ENCODE measurements around the gene TNFAIP2.

DNA sequence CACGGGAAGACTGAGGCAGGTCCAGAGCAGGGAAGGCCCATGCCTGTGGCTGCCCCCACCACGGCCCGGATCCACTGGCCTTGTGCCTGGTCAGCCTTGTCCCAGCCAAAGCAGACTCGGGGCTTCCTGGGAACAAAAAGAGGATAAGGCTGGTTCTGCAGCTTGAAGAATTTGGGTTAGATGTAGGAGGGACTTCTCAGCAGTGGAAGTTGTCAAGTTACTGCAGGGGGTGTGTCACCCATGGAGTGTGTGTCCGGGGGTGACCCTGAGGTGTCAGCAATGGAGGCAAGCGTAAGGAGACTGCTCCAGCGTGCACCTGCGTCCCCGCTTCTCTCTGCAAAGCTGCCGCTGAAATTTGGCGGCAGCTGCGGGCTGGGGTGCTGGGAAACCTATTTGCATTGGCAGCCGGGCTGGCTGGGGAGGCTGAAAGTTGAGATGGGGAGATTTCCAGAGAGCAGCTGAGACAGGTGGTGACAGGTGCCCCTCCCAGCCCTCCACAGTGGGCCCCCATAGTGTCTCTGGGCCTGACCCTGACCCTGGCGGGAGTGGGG lies 12.5 kb upstream of the TNFAIP2 start:
- TF ChIP-seq ZNF174 (CRISPR knock-in tag; IDR thresholded peaks at IDR 0.05) (no peak), GATA2 (CRISPR knock-in tag; IDR thresholded peaks at IDR 0.05) (no peak), ELF1 (tag; IDR thresholded peaks at IDR 0.05) (no peak), RBM39 (optimal IDR thresholded peaks at IDR 0.05; ENCODE audit: low read depth, low read length) (no peak), TAF1 (IDR thresholded peaks at IDR 0.05; ENCODE audit: control insufficient read depth, extremely low read depth, insufficient read depth, low read length, severe bottlenecking) (no peak), SMARCB1 (IDR thresholded peaks at IDR 0.05; ENCODE audit: insufficient read length, low read depth) (no peak), MXI1 (IDR thresholded peaks at IDR 0.05; ENCODE audit: low read depth, low read length) (no peak), NRF1 (conservative IDR thresholded peaks at IDR 0.05 in 1 of 2, IDR thresholded peaks at IDR 0.05 in 1 of 2) (no peak), SMAD1 (IDR thresholded peaks at IDR 0.05; ENCODE audit: low read depth, low read length, partially characterized antibody) (no peak), ZZZ3 (IDR thresholded peaks at IDR 0.05) (no peak)
- TF ChIP-seq, protein P1, sequence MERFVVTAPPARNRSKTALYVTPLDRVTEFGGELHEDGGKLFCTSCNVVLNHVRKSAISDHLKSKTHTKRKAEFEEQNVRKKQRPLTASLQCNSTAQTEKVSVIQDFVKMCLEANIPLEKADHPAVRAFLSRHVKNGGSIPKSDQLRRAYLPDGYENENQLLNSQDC (CRISPR knock-in tag; IDR thresholded peaks at IDR 0.05) = no peak
- TF ChIP-seq, protein P2, sequence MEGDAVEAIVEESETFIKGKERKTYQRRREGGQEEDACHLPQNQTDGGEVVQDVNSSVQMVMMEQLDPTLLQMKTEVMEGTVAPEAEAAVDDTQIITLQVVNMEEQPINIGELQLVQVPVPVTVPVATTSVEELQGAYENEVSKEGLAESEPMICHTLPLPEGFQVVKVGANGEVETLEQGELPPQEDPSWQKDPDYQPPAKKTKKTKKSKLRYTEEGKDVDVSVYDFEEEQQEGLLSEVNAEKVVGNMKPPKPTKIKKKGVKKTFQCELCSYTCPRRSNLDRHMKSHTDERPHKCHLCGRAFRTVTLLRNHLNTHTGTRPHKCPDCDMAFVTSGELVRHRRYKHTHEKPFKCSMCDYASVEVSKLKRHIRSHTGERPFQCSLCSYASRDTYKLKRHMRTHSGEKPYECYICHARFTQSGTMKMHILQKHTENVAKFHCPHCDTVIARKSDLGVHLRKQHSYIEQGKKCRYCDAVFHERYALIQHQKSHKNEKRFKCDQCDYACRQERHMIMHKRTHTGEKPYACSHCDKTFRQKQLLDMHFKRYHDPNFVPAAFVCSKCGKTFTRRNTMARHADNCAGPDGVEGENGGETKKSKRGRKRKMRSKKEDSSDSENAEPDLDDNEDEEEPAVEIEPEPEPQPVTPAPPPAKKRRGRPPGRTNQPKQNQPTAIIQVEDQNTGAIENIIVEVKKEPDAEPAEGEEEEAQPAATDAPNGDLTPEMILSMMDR (IDR thresholded peaks at IDR 0.05 in 2 of 3, conservative IDR thresholded peaks at IDR 0.05 in 1 of 3; ENCODE audit: insufficient read depth in 2 of 3, low read depth in 1 of 3, low read length in 3 of 3) = no peak
- TF ChIP-seq, protein P3, sequence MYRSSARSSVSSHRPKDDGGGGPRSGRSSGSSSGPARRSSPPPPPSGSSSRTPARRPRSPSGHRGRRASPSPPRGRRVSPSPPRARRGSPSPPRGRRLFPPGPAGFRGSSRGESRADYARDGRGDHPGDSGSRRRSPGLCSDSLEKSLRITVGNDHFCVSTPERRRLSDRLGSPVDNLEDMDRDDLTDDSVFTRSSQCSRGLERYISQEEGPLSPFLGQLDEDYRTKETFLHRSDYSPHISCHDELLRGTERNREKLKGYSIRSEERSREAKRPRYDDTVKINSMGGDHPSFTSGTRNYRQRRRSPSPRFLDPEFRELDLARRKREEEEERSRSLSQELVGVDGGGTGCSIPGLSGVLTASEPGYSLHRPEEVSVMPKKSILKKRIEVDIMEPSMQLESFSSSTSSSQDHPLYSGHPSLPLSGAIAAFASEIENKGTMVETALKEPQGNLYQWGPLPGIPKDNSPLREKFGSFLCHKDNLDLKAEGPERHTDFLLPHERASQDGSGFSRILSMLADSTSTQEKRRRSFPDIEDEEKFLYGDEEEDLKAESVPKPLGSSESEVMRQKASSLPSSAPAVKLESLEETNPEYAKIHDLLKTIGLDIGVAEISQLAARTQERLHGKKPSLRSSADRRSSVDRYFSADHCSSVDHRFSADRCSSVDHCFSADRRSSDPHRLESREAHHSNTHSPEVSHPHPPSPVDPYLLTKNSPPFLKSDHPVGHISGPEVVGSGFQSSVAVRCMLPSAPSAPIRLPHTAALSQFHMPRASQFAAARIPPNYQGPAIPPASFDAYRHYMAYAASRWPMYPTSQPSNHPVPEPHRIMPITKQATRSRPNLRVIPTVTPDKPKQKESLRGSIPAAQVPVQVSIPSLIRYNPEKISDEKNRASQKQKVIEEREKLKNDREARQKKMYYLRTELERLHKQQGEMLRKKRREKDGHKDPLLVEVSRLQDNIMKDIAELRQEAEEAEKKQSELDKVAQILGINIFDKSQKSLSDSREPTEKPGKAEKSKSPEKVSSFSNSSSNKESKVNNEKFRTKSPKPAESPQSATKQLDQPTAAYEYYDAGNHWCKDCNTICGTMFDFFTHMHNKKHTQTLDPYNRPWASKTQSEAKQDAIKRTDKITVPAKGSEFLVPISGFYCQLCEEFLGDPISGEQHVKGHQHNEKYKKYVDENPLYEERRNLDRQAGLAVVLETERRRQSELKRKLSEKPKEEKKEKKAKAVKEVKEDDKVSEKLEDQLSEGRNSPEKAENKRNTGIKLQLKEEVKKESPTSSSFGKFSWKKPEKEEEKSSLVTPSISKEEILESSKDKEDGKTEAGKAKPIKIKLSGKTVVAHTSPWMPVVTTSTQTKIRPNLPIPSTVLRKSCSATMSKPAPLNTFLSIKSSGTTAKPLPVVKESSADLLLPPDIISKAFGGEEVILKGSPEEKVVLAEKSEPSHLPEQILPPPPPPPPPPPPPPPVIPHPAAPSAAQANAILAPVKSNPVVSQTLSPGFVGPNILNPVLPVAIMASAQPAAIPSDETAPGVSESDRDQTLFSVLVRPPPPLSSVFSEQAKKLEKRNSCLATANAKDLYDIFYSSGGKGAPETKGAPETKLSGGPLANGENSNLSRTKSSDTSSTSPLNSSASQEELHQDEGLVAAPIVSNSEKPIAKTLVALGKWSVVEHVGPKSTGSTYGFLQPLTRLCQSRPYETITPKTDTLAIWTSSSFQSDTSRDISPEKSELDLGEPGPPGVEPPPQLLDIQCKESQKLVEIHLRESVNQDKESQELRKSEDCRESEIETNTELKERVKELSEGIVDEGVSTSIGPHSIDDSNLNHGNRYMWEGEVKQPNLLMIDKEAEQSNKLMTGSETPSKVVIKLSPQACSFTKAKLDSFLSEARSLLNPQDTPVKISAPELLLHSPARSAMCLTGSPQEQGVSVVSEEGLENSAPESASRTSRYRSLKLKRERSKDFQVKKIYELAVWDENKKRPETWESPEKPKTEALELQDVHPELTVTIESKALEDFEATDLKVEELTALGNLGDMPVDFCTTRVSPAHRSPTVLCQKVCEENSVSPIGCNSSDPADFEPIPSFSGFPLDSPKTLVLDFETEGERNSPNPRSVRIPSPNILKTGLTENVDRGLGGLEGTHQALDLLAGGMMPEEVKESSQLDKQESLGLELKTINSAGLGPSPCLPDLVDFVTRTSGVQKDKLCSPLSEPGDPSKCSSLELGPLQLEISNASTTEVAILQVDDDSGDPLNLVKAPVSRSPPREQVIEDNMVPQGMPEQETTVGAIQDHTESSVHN (IDR thresholded peaks at IDR 0.05; ENCODE audit: borderline replicate concordance in 1 of 2, low read depth in 1 of 2) = no peak
- TF ChIP-seq, protein P4, sequence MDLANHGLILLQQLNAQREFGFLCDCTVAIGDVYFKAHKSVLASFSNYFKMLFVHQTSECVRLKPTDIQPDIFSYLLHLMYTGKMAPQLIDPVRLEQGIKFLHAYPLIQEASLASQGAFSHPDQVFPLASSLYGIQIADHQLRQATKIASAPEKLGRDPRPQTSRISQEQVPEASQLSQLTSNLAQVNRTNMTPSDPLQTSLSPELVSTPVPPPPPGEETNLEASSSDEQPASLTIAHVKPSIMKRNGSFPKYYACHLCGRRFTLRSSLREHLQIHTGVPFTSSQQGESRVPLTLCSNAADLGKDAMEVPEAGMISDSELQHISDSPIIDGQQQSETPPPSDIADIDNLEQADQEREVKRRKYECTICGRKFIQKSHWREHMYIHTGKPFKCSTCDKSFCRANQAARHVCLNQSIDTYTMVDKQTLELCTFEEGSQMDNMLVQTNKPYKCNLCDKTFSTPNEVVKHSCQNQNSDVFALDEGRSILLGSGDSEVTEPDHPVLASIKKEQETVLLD (IDR thresholded peaks at IDR 0.05) = no peak

All from K562 (cell line).